SU-DHL-6 (cell line): ENCODE results near the gene SCARB2.

Experiments used
- EZH2phosphoT487 ChIP-seq: fragments of 200-600 bp; sonication (generic), shearing (Covaris generic); conservative IDR thresholded peaks from 2 replicates; pipeline ENCODE4 v1.6.1; 2018; ENCODE audit warnings: mild to moderate bottlenecking, antibody characterized with exemption, low read length, moderate library complexity, mixed read lengths
- TF ChIP-seq, protein P1 (sequence below): fragments of 200-600 bp; sonication (generic); IDR thresholded peaks from one replicate; pipeline ENCODE4 v1.5.1; 2017; ENCODE audit warnings: antibody characterized with exemption, mild to moderate bottlenecking, low read length, moderate library complexity; ENCODE audit not compliant: insufficient read depth, poor library complexity, severe bottlenecking

DNA sequence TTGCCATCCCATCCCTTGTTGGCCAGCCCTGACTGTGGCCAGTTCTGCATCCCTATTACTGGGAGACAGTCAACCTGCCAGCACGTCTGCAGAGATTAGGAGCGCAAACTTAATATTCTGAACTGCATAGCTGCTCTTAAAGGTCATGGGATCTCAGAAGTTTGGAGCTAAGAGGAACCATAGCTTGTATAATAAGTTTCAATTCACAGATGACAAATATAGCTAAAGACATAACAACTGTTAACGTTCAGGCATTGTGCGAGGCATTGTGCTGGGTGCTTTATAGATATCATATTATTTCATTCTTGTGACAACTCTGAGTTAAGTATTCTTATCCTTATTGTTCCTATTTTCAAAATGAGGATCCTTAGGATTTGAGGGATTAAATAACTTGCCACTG is 3.7 kb downstream of the SCARB2 start:
- TF ChIP-seq, protein P1, sequence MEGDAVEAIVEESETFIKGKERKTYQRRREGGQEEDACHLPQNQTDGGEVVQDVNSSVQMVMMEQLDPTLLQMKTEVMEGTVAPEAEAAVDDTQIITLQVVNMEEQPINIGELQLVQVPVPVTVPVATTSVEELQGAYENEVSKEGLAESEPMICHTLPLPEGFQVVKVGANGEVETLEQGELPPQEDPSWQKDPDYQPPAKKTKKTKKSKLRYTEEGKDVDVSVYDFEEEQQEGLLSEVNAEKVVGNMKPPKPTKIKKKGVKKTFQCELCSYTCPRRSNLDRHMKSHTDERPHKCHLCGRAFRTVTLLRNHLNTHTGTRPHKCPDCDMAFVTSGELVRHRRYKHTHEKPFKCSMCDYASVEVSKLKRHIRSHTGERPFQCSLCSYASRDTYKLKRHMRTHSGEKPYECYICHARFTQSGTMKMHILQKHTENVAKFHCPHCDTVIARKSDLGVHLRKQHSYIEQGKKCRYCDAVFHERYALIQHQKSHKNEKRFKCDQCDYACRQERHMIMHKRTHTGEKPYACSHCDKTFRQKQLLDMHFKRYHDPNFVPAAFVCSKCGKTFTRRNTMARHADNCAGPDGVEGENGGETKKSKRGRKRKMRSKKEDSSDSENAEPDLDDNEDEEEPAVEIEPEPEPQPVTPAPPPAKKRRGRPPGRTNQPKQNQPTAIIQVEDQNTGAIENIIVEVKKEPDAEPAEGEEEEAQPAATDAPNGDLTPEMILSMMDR = no peak
- no peak for TF ChIP-seq EZH2phosphoT487
